Skeletal muscle satellite cell (primary cell): ENCODE measurements around the gene NFILZ.
"Not testable (repeated sequence)": the region's sequence is repeated elsewhere in the genome, so short reads cannot be mapped to it uniquely, and the experiment has no call there.

Experiments used
- H3K27me3 ChIP-seq: 2 replicates; pipeline ENCODE4 v1.7.0; 2013; ENCODE audit warnings: low read length; ENCODE audit not compliant: control insufficient read depth, insufficient read depth
- H3K36me3 ChIP-seq: 2 replicates; pipeline ENCODE4 v1.7.0; 2013; ENCODE audit warnings: mild to moderate bottlenecking, control low read depth, low read length; ENCODE audit not compliant: insufficient read depth
- H3K4me1 ChIP-seq: 2 replicates; pipeline ENCODE4 v1.7.0; 2013; ENCODE audit warnings: low read length; ENCODE audit not compliant: control insufficient read depth, insufficient read depth
- H3K4me2 ChIP-seq: 2 replicates; pipeline ENCODE4 v1.7.0; 2013; ENCODE audit warnings: mild to moderate bottlenecking, low read length
- H3K4me3 ChIP-seq: 2 replicates; pipeline ENCODE4 v1.7.0; 2013; ENCODE audit warnings: low read length
- H3K9ac ChIP-seq: 2 replicates; pipeline ENCODE4 v1.7.0; 2013; ENCODE audit warnings: mild to moderate bottlenecking, low read depth, low read length, moderate library complexity
- H3K9me3 ChIP-seq: replicated peaks from 2 replicates; pipeline ENCODE4 v1.7.0; 2013; ENCODE audit warnings: mild to moderate bottlenecking, control low read depth, low read length

Gene NFILZ

GRCh38 chr19:8635422-8635821 lies 5.0 kb downstream of the NFILZ start:
- Histone ChIP-seq H3K9ac (no peak overlapping the region), H3K4me2 (no peak overlapping the region), H3K27me3 (peaks cover 15% of the 10 kb centered on the region)

GRCh38 chr19:8637070-8637469 lies 6.6 kb downstream of the NFILZ start:
- H3K4me2 ChIP-seq, H3K9me3 ChIP-seq, H3K4me1 ChIP-seq, H3K9ac ChIP-seq, H3K4me3 ChIP-seq, H3K36me3 ChIP-seq: not testable (repeated sequence)
- H3K27me3 ChIP-seq, result peaks cover 18% of the 10 kb centered on the region

More at GRCh38 chr19:8635422-8635821, 5.0 kb downstream of the NFILZ start:
- Histone ChIP-seq H3K9me3 (peaks cover 1% of the 10 kb centered on the region), H3K4me3 (no peak overlapping the region), H3K36me3 (no peaks in the 10 kb centered on the region), H3K4me1 (peaks cover 5% of the 10 kb centered on the region)

- no peak overlapping the region for H3K4me3 ChIP-seq
Measured at GRCh38 chr19:8638078-8638619, 7.7 kb downstream of the NFILZ start.

GRCh38 chr19:8639821-8640401 lies 9.5 kb downstream of the NFILZ start:
- H3K27me3 ChIP-seq, result peaks cover 15% of the 10 kb centered on the region
- H3K4me2 ChIP-seq, result no peak overlapping the region
- no peaks in the 10 kb centered on the region for H3K36me3 ChIP-seq
- no peak overlapping the region for H3K9ac ChIP-seq
- H3K4me3 ChIP-seq, result no peak overlapping the region
- peaks cover 5% of the 10 kb centered on the region for H3K4me1 ChIP-seq
- H3K9me3 ChIP-seq, result peaks cover 7% of the 10 kb centered on the region

More at GRCh38 chr19:8638078-8638619, 7.7 kb downstream of the NFILZ start:
- Histone ChIP-seq H3K4me1 (peaks cover 5% of the 10 kb centered on the region), H3K4me2 (peak overlapping the region; percentile 29), H3K9ac (no peak overlapping the region), H3K27me3 (peaks cover 15% of the 10 kb centered on the region), H3K36me3 (no peaks in the 10 kb centered on the region), H3K9me3 (peaks cover 7% of the 10 kb centered on the region)

GRCh38 chr19:8640402-8641004 lies 10.1 kb downstream of the NFILZ start:
- peaks cover 5% of the 10 kb centered on the region for H3K4me1 ChIP-seq
- peaks cover 15% of the 10 kb centered on the region for H3K27me3 ChIP-seq
- no peaks in the 10 kb centered on the region for H3K36me3 ChIP-seq
- H3K9me3 ChIP-seq, result peaks cover 7% of the 10 kb centered on the region
- H3K9ac ChIP-seq, result no peak overlapping the region
- no peak overlapping the region for H3K4me2 ChIP-seq
- H3K4me3 ChIP-seq, result no peak overlapping the region

GRCh38 chr19:8641221-8641907 lies 10.9 kb downstream of the NFILZ start:
- Histone ChIP-seq H3K4me3 (no peak overlapping the region), H3K36me3 (no peaks in the 10 kb centered on the region), H3K4me2 (no peak overlapping the region), H3K9me3 (peaks cover 7% of the 10 kb centered on the region), H3K4me1 (peaks cover 5% of the 10 kb centered on the region), H3K9ac (no peak overlapping the region), H3K27me3 (peaks cover 15% of the 10 kb centered on the region)

GRCh38 chr19:8641908-8642547 lies 11.6 kb downstream of the NFILZ start:
- H3K4me1 ChIP-seq, result peaks cover 5% of the 10 kb centered on the region
- H3K27me3 ChIP-seq, result peaks cover 18% of the 10 kb centered on the region
- no peak overlapping the region for H3K4me2 ChIP-seq
- no peak overlapping the region for H3K4me3 ChIP-seq
- no peak overlapping the region for H3K9ac ChIP-seq
- H3K9me3 ChIP-seq, result peaks cover 7% of the 10 kb centered on the region
- H3K36me3 ChIP-seq, result no peaks in the 10 kb centered on the region

- peaks cover 5% of the 10 kb centered on the region for H3K4me1 ChIP-seq
- no peak overlapping the region for H3K9ac ChIP-seq
Measured at GRCh38 chr19:8642561-8642960, 12.1 kb downstream of the NFILZ start.

GRCh38 chr19:8643860-8644653 lies 13.6 kb downstream of the NFILZ start:
- no peaks in the 10 kb centered on the region for H3K36me3 ChIP-seq
- H3K4me3 ChIP-seq, result no peak overlapping the region
- H3K9me3 ChIP-seq, result peaks cover 7% of the 10 kb centered on the region
- H3K4me1 ChIP-seq, result no peaks in the 10 kb centered on the region
- no peak overlapping the region for H3K4me2 ChIP-seq
- H3K9ac ChIP-seq, result no peak overlapping the region
- peaks cover 18% of the 10 kb centered on the region for H3K27me3 ChIP-seq

More at GRCh38 chr19:8642561-8642960, 12.1 kb downstream of the NFILZ start:
- Histone ChIP-seq H3K4me2 (no peak overlapping the region), H3K27me3 (peaks cover 18% of the 10 kb centered on the region), H3K36me3 (no peaks in the 10 kb centered on the region), H3K4me3 (no peak overlapping the region), H3K9me3 (peaks cover 7% of the 10 kb centered on the region)

GRCh38 chr19:8648240-8648639 lies 17.8 kb downstream of the NFILZ start:
- no peak overlapping the region for H3K4me3 ChIP-seq
- no peaks in the 10 kb centered on the region for H3K4me1 ChIP-seq
- peaks cover 7% of the 10 kb centered on the region for H3K27me3 ChIP-seq
- H3K4me2 ChIP-seq, result no peak overlapping the region
- no peak overlapping the region for H3K9ac ChIP-seq
- no peaks in the 10 kb centered on the region for H3K9me3 ChIP-seq
- H3K36me3 ChIP-seq, result no peaks in the 10 kb centered on the region
